HFFc6 (cell line): ENCODE data around the gene PSEN2. TPM values are rescaled to one million over a fixed set of nuclear protein-coding genes. Genes with fewer than 3 reads are reported as not detected.

Source experiments
- DNase-seq: peaks from one replicate; pipeline ENCODE4 v3.0.0-alpha.2; 2018
- H3K27ac Mint-ChIP-seq: 2 replicates; pipeline ENCODE4 v1.8.0; 2020; ENCODE audit warnings: mild to moderate bottlenecking, mixed read lengths
- H3K27me3 Mint-ChIP-seq: 2 replicates; pipeline ENCODE4 v1.8.0; 2021; ENCODE audit warnings: mild to moderate bottlenecking, moderate library complexity, mixed read lengths; ENCODE audit not compliant: insufficient read depth
- H3K36me3 Mint-ChIP-seq: 2 replicates; pipeline ENCODE4 v1.8.0; 2021; ENCODE audit warnings: low read depth, mixed read lengths
- H3K4me1 Mint-ChIP-seq: 2 replicates; pipeline ENCODE4 v1.8.0; 2020; ENCODE audit warnings: low read depth, mixed read lengths
- H3K4me3 Mint-ChIP-seq: 2 replicates; pipeline ENCODE4 v1.8.0; 2020; ENCODE audit warnings: mild to moderate bottlenecking, moderate library complexity, mixed read lengths
- H3K9me3 Mint-ChIP-seq: 2 replicates; pipeline ENCODE4 v1.8.0; 2020; ENCODE audit warnings: mild to moderate bottlenecking, mixed read lengths
- total RNA-seq, 6 experiments: library from RNA; stranded (reverse); fragmentation: NEBNext Ultra II Directional; extraction: Animal tissue kit (Norgen Biotek cat#: 25700); gene quantifications; 2 replicates in 1 of 6; 3 replicates in 5 of 6; pipeline ENCODE4 v1.2.3, GENCODE V29; 2021
- TF ChIP-seq, protein P1 (sequence below): fragments of 200-600 bp; sonication (generic); IDR thresholded peaks from 2 replicates; pipeline ENCODE4 v1.5.0; 2021; ENCODE audit warnings: antibody characterized with exemption, mild to moderate bottlenecking

PSEN2 gene
- total RNA-seq, 6 experiments from 2014 or later = 11.0 to 17.4 (median 13.4) TPM

DNA sequence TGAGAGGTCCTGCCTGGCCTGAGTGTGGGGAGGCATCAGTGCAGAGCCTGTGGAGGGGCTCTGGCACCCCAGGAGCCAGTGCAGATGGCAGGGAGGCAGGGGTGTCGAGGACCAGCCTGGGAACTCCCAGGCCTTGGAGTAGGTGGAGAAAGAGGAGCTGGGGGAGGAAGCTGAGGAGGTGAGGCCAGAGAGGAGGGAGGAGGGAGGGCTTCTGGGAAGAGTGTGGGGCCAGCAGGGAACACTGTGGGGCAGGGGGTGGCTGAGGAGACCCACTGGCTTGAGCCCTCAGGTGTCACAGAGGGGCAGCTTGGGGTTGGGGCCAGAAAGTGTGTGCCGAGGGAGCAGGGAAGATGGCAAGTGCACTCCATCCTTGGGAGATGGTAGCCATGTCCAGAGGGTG lies 73.5 kb downstream of the PSEN2 start:
- TF ChIP-seq, protein P1, sequence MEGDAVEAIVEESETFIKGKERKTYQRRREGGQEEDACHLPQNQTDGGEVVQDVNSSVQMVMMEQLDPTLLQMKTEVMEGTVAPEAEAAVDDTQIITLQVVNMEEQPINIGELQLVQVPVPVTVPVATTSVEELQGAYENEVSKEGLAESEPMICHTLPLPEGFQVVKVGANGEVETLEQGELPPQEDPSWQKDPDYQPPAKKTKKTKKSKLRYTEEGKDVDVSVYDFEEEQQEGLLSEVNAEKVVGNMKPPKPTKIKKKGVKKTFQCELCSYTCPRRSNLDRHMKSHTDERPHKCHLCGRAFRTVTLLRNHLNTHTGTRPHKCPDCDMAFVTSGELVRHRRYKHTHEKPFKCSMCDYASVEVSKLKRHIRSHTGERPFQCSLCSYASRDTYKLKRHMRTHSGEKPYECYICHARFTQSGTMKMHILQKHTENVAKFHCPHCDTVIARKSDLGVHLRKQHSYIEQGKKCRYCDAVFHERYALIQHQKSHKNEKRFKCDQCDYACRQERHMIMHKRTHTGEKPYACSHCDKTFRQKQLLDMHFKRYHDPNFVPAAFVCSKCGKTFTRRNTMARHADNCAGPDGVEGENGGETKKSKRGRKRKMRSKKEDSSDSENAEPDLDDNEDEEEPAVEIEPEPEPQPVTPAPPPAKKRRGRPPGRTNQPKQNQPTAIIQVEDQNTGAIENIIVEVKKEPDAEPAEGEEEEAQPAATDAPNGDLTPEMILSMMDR = no peak
- H3K27me3 Mint-ChIP-seq = no peaks in the 10 kb centered on the region; the same call in none of the 2 replicates
- no peak overlapping the region for H3K4me3 Mint-ChIP-seq
- H3K36me3 Mint-ChIP-seq = peaks cover 5% of the 10 kb centered on the region; the same call in 1 of the 2 replicates
- no peak for DNase-seq
- peaks cover 16% of the 10 kb centered on the region for H3K4me1 Mint-ChIP-seq
- peaks cover 3% of the 10 kb centered on the region; the same call in 1 of the 2 replicates for H3K9me3 Mint-ChIP-seq
- no peak overlapping the region for H3K27ac Mint-ChIP-seq

DNA sequence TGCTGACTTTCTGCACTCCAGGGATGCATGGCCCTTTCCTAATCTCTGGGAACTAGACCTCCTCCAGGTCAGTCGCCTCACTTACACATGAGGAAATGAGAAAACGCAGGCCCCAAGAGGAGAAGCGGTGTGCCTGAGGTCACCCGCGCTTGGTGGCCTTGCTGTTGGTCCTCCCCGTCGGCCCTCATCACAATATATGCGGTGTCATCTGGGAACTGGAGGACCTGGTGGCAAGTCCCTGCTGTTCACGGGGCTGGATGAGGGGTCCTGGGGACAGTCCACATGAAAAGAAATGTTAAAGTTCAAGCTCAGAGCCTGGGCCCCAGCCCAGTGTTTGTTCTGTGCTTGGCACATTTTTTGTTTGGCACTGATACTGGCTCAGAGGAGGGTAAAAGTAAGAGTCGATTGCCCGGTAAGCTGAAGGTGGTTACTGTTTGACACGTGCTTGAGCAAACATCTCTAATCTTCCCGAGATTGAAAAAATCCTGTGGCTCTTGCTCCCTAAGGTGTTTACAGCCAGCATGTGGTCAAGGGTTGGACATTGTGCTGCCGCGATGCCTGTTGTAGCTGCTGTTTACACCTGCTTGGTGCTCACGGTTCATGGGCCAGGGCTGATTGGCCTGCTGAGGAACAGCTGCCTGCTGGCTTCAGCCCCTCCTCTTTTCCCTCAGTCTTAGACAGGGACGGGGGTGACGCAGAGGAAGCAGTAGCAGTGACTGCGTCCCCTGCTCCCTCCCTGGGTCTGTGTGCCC lies 74.9 kb downstream of the PSEN2 start:
- peaks cover 5% of the 10 kb centered on the region; the same call in 1 of the 2 replicates for H3K36me3 Mint-ChIP-seq
- H3K9me3 Mint-ChIP-seq = peaks cover 3% of the 10 kb centered on the region; the same call in 1 of the 2 replicates
- no peak overlapping the region for H3K27ac Mint-ChIP-seq
- H3K4me1 Mint-ChIP-seq = peaks cover 13% of the 10 kb centered on the region
- peaks cover 2% of the 10 kb centered on the region; the same call in 1 of the 2 replicates for H3K27me3 Mint-ChIP-seq
- TF ChIP-seq, protein P1 = no peak
- DNase-seq = no peak
- H3K4me3 Mint-ChIP-seq = no peak overlapping the region

Other genes with a start within 250 kb of the PSEN2 start
- 1 to 10 TPM; 1.7 to 3.0 (median 2.2) TPM for gene ITPKB, start 131.3 kb upstream of the PSEN2 start, total RNA-seq
- 1 to 10 TPM; 4.1 to 8.1 (median 4.9) TPM for gene COQ8A, start 69.7 kb downstream of the PSEN2 start, total RNA-seq